ENCODE measurements around the gene RASGEF1C.
"Not testable (repeated sequence)": the region's sequence is repeated elsewhere in the genome, so short reads cannot be mapped to it uniquely, and the experiment has no call there.

Gene RASGEF1C

GRCh38 chr5:180093651-180094382, 115.2 kb downstream of the RASGEF1C start:
- DNase-seq (ENCODE audit: low spot score): no peak
- CTCF ChIA-PET: interaction anchor here (0.6 kb wide), 1 partner anchor 137 kb away, joined by 4 read pairs; no protein-coding TSS in a partner anchor
- no peak overlapping the region for H3K27ac ChIP-seq
- POLR2A ChIA-PET (ENCODE audit: low non-redundant PET): no interaction called here
- TF ChIP-seq, protein P1, sequence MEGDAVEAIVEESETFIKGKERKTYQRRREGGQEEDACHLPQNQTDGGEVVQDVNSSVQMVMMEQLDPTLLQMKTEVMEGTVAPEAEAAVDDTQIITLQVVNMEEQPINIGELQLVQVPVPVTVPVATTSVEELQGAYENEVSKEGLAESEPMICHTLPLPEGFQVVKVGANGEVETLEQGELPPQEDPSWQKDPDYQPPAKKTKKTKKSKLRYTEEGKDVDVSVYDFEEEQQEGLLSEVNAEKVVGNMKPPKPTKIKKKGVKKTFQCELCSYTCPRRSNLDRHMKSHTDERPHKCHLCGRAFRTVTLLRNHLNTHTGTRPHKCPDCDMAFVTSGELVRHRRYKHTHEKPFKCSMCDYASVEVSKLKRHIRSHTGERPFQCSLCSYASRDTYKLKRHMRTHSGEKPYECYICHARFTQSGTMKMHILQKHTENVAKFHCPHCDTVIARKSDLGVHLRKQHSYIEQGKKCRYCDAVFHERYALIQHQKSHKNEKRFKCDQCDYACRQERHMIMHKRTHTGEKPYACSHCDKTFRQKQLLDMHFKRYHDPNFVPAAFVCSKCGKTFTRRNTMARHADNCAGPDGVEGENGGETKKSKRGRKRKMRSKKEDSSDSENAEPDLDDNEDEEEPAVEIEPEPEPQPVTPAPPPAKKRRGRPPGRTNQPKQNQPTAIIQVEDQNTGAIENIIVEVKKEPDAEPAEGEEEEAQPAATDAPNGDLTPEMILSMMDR (conservative IDR thresholded peaks at IDR 0.05; ENCODE audit: low read depth): no peak

- TF ChIP-seq, protein P1 (conservative IDR thresholded peaks at IDR 0.05; ENCODE audit: low read depth): no peak
- DNase-seq (ENCODE audit: low spot score): no peak
- H3K27ac ChIP-seq: no peak overlapping the region
- CTCF ChIA-PET: no interaction called here
- POLR2A ChIA-PET (ENCODE audit: low non-redundant PET): no interaction called here
Observed at GRCh38 chr5:180093241-180093640, 115.8 kb downstream of the RASGEF1C start.

GRCh38 chr5:180090769-180091546, 118.1 kb downstream of the RASGEF1C start:
- TF ChIP-seq, protein P1 (conservative IDR thresholded peaks at IDR 0.05; ENCODE audit: low read depth): peak; percentile 20
- ChIA-PET CTCF (interaction anchor here (0.5 to 1.8 kb wide), 11 partner anchors 11 to 842 kb away, joined by 3 to 7 read pairs (median 4); partner anchors contain the start of gene RASGEF1C), POLR2A (ENCODE audit: low non-redundant PET) (no interaction called here)

GRCh38 chr5:180090098-180090768, 118.8 kb downstream of the RASGEF1C start:
- ChIA-PET CTCF (interaction anchor here (0.5 to 1.8 kb wide), 12 partner anchors 9 to 841 kb away, joined by 3 to 7 read pairs (median 4); partner anchors contain the start of gene MAPK9), POLR2A (ENCODE audit: low non-redundant PET) (interaction anchor here (0.7 kb wide), 1 partner anchor 177 kb away, joined by 4 read pairs; no protein-coding TSS in a partner anchor)
- DNase-seq (ENCODE audit: low spot score): peak; percentile 49
- TF ChIP-seq, protein P1 (conservative IDR thresholded peaks at IDR 0.05; ENCODE audit: low read depth): peak; percentile 91
- no peak overlapping the region for H3K27ac ChIP-seq

More at GRCh38 chr5:180090769-180091546, 118.1 kb downstream of the RASGEF1C start:
- no peak overlapping the region for H3K27ac ChIP-seq
- DNase-seq (ENCODE audit: low spot score): no peak

- DNase-seq (ENCODE audit: low spot score); H3K27ac ChIP-seq: not testable (repeated sequence)
- CTCF ChIA-PET: interaction anchor here (0.5 to 1.0 kb wide), 7 partner anchors 8 to 270 kb away, joined by 3 to 5 read pairs (median 3); partner anchors contain the start of gene MAPK9
- POLR2A ChIA-PET (ENCODE audit: low non-redundant PET): interaction anchor here (0.7 kb wide), 1 partner anchor 176 kb away, joined by 4 read pairs; no protein-coding TSS in a partner anchor
Observed at GRCh38 chr5:180089628-180090027, 119.4 kb downstream of the RASGEF1C start.

DNA sequence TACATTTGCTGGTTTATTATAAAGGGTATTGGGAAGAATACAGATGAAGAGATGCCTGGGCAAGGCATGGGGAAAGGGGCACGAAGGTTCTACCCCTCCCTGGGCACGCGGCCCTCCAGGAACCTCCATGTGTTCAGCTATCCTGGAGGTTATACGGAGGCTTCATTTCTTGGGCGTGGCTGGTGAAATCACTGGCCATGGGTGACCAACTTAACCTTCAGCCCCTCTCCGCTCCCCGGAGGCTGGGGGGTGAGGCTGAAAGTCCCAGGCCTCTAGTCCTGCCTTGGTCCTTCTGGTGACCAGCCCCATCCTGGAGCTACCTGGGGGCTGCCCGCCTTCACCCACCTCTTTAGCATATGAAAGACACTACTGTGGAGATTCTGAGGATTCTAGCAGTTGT, 120.5 kb downstream of the RASGEF1C start:
- DNase-seq (ENCODE audit: low spot score): no peak
- CTCF ChIA-PET: interaction anchor here (1.0 kb wide), 1 partner anchor 36 kb away, joined by 3 read pairs; no protein-coding TSS in a partner anchor
- no peak overlapping the region for H3K27ac ChIP-seq
- TF ChIP-seq, protein P1 (conservative IDR thresholded peaks at IDR 0.05; ENCODE audit: low read depth): no peak
- POLR2A ChIA-PET (ENCODE audit: low non-redundant PET): no interaction called here
